CD14-positive monocyte (primary cell): ENCODE results near the gene SOCS1. TPM values are rescaled to one million over a fixed set of nuclear protein-coding genes. Genes with fewer than 3 reads are reported as not detected.
"Not testable (repeated sequence)": the region's sequence is repeated elsewhere in the genome, so short reads cannot be mapped to it uniquely, and the experiment has no call there.

Experiments used
- DNase-seq, 3 donors: peaks; one replicate each; pipeline ENCODE4 v3.0.0-alpha.2; 2011 to 2022
- H2AFZ ChIP-seq: 2 replicates; pipeline ENCODE4 v1.6.0; 2012; ENCODE audit warnings: mild to moderate bottlenecking, low read depth, low read length, inconsistent platforms; ENCODE audit not compliant: insufficient read depth, poor library complexity, severe bottlenecking
- H3K27ac ChIP-seq, 2 donors: 1 replicate in 1 of 2; 2 replicates in 1 of 2; pipeline ENCODE4 v1.5.1; 2012 to 2013; ENCODE audit warnings: low read length in 2 of 2, control low read depth in 1 of 2, inconsistent platforms in 1 of 2, low read depth in 1 of 2, mild to moderate bottlenecking in 1 of 2
- H3K27me3 ChIP-seq, 2 donors: one replicate each; pipeline versions ENCODE4 v1.6.0 to v1.6.1; 2011 to 2013; ENCODE audit warnings: low read length in 2 of 2; ENCODE audit not compliant: control insufficient read depth in 2 of 2, insufficient read depth in 2 of 2
- H3K36me3 ChIP-seq, 2 donors: replicated peaks in 1 of 2; 1 replicate in 1 of 2; 2 replicates in 1 of 2; pipeline versions ENCODE4 v1.5.1 to v1.6.1; 2012 to 2013; ENCODE audit warnings: low read length in 2 of 2, control low read depth in 1 of 2, inconsistent platforms in 1 of 2, mild to moderate bottlenecking in 1 of 2; ENCODE audit not compliant: insufficient read depth in 2 of 2, control insufficient read depth in 1 of 2
- H3K4me1 ChIP-seq, 2 donors: 1 replicate in 1 of 2; 2 replicates in 1 of 2; pipeline versions ENCODE4 v1.5.1 to v1.6.1; 2012 to 2013; ENCODE audit warnings: low read length in 2 of 2, control low read depth in 1 of 2, inconsistent platforms in 1 of 2, mild to moderate bottlenecking in 1 of 2, moderate library complexity in 1 of 2; ENCODE audit not compliant: insufficient read depth in 2 of 2, control insufficient read depth in 1 of 2
- H3K4me2 ChIP-seq: replicated peaks from 2 replicates; pipeline ENCODE3; 2012; ENCODE audit warnings: low read length, moderate library complexity, mild to moderate bottlenecking; ENCODE audit not compliant: poor library complexity, severe bottlenecking; ENCODE audit errors: extremely low read depth
- H3K4me3 ChIP-seq, 3 experiments: fragments of 200-600 bp in 1 of 3; sonication (generic) in 1 of 3; replicated peaks in 1 of 3; 1 replicate in 2 of 3; 2 replicates in 1 of 3; pipeline ENCODE4 v1.5.1; 2011 to 2013; ENCODE audit warnings: low read length in 3 of 3, mild to moderate bottlenecking in 3 of 3, control low read depth in 2 of 3, low read depth in 2 of 3, inconsistent platforms in 1 of 3, moderate library complexity in 1 of 3
- H3K79me2 ChIP-seq: 2 replicates; pipeline ENCODE4 v1.6.0; 2012; ENCODE audit warnings: mild to moderate bottlenecking, control low read depth, inconsistent platforms, low read length, moderate library complexity; ENCODE audit not compliant: insufficient read depth
- H3K9ac ChIP-seq: 2 replicates; pipeline ENCODE4 v1.6.0; 2017; ENCODE audit warnings: low read length, mild to moderate bottlenecking; ENCODE audit not compliant: insufficient read depth, poor library complexity, severe bottlenecking
- H3K9me3 ChIP-seq, 2 donors: replicated peaks in 1 of 2; 1 replicate in 1 of 2; 2 replicates in 1 of 2; pipeline versions ENCODE4 v1.5.1 to v1.6.1; 2012 to 2013; ENCODE audit warnings: low read length in 2 of 2, control low read depth in 1 of 2; ENCODE audit not compliant: control insufficient read depth in 1 of 2, insufficient read depth in 1 of 2
- H4K20me1 ChIP-seq: 2 replicates; pipeline ENCODE4 v1.6.0; 2012; ENCODE audit warnings: mild to moderate bottlenecking, low read length, control low read depth, moderate library complexity; ENCODE audit not compliant: insufficient read depth
- H3K27ac Mint-ChIP-seq, 7 donors: one replicate each; pipeline ENCODE4 v1.8.0; 2020; ENCODE audit warnings: mild to moderate bottlenecking in 7 of 7, mixed read lengths in 7 of 7, moderate library complexity in 6 of 7, inconsistent platforms in 2 of 7
- H3K27me3 Mint-ChIP-seq, 3 donors: one replicate each; pipeline ENCODE4 v1.8.0; 2021 to 2022; ENCODE audit warnings: low read depth in 3 of 3, mild to moderate bottlenecking in 3 of 3, mixed read lengths in 3 of 3, moderate library complexity in 3 of 3, inconsistent platforms in 1 of 3
- H3K36me3 Mint-ChIP-seq, 2 donors: one replicate each; pipeline ENCODE4 v1.8.0; 2020; ENCODE audit warnings: mixed read lengths in 2 of 2, inconsistent platforms in 1 of 2, mild to moderate bottlenecking in 1 of 2
- H3K4me1 Mint-ChIP-seq: one replicate; pipeline ENCODE4 v1.8.0; 2020; ENCODE audit warnings: mild to moderate bottlenecking, mixed read lengths
- H3K4me3 Mint-ChIP-seq, 2 donors: one replicate each; pipeline ENCODE4 v1.8.0; 2020; ENCODE audit warnings: mild to moderate bottlenecking in 2 of 2, mixed read lengths in 2 of 2, moderate library complexity in 1 of 2
- H3K9me3 Mint-ChIP-seq, 7 donors: one replicate each; pipeline ENCODE4 v1.8.0; 2020 to 2022; ENCODE audit warnings: mixed read lengths in 7 of 7, mild to moderate bottlenecking in 6 of 7, moderate library complexity in 6 of 7, inconsistent platforms in 2 of 7
- CTCF ChIP-seq: fragments of 200-600 bp; IDR thresholded peaks from one replicate; pipeline ENCODE4 v1.8.0; 2022; ENCODE audit warnings: antibody characterized with exemption, mild to moderate bottlenecking
- WGBS: methylation state at CpG from one replicate; pipeline ENCODE4 v1.1.5; 2013; ENCODE audit warnings: missing lambda C conversion rate; ENCODE audit not compliant: insufficient coverage; 5-methylcytosine and 5-hydroxymethylcytosine counted together
- intact Hi-C, 2 donors: fragments of 100-400 bp; cut with micrococcal nuclease; formaldehyde crosslinking; loops; one replicate each; pipeline versions ENCODE4 v1.15.0 to v1.15.1; 2023
- polyA plus RNA-seq, 3 donors: library from polyadenylated mRNA; depleted of rRNA in 1 of 3; unstranded in 2 of 3; stranded (reverse) in 1 of 3; fragments of 300-500 nt in 2 of 3; fragments of >200 nt in 1 of 3; fragmentation: Illumina TruSeq in 2 of 3; gene quantifications; 1 replicate in 2 of 3; 2 replicates in 1 of 3; pipeline ENCODE4 v1.2.3, GENCODE V29; 2012 to 2021

The SOCS1 gene
- polyA plus RNA-seq, 3 donors = 0.13 to 2.3 (median 0.35) TPM

DNA sequence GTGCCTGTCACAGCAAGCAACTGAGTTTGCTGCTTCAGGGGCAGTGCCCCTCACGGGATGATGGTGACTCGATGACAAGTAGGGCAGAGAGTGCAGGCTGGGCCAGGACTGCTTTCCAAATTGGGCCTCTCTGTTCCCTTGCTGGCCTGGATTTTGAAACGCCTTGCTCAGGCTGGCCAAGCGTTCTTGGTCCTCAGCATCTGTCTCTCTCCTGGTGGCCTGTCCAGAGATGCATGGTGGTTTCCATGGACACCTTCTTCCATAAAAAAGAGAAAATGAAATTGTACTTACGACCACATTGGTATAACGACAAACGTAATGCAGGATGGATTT, 44.5 kb upstream of the SOCS1 start:
- H3K9ac ChIP-seq = no peak overlapping the region
- H3K36me3 Mint-ChIP-seq = no peaks in the 10 kb centered on the region
- intact Hi-C loops = no loop called here
- peaks cover 11 to 34% (median 29%) of the 10 kb centered on the region in 3 donors for H3K27me3 Mint-ChIP-seq
- no peaks in the 10 kb centered on the region for H3K36me3 ChIP-seq
- no peak overlapping the region for H3K27ac ChIP-seq
- peaks cover 0 to 2% (median 0%) of the 10 kb centered on the region in 7 donors for H3K9me3 Mint-ChIP-seq
- no peaks in the 10 kb centered on the region for H3K9me3 ChIP-seq
- peaks cover 21 to 25% of the 10 kb centered on the region in 2 donors for H3K4me1 ChIP-seq
- peaks cover 29% of the 10 kb centered on the region for H3K4me1 Mint-ChIP-seq
- WGBS = 95% methylated on average over 5 of the region's 7 CpGs
- H3K4me3 Mint-ChIP-seq = no peak overlapping the region
- H4K20me1 ChIP-seq = no peaks in the 10 kb centered on the region
- no peak overlapping the region for H3K27ac Mint-ChIP-seq
- no peaks in the 10 kb centered on the region for H3K79me2 ChIP-seq
- no peak overlapping the region for H3K4me2 ChIP-seq
- DNase-seq = no peak
- TF ChIP-seq CTCF = no peak
- no peak overlapping the region for H2AFZ ChIP-seq
- no peak overlapping the region for H3K4me3 ChIP-seq
- H3K27me3 ChIP-seq = peaks cover 0 to 6% of the 10 kb centered on the region in 2 donors

DNA sequence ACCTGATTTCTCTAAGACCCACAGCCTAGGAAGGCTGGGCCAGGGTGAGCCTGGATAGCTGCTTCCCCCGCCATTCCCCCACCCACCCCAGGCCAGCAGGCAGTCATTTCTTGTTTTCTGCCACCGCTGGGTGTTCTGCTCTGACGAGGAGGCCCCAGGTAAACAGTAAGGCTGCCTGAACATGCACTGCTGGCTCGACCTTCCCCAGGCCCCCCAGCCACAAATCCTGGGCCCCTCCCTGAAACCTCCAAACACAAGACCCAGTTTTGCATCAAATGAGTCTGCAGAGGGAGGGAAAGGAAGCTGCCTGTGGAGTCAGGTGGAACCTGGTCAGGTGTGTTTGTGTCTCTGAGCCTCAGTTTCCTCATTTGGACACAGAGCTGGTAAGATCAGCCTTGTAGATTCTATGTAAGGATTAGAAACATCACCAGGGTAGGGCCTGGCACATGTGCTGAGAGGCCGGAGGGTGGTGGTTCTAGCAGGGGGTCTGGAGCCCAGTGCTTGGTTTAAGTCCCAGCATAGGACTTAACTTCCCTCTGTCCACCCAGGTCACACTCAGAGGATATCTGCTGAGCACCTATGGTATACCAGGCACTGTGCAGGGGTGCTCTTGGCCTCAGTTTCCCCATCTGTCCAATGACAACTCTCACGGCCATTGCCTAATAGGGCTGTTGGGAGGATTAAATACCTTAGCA, 44.0 kb upstream of the SOCS1 start:
- H3K4me2 ChIP-seq = no peak overlapping the region
- no peak overlapping the region for H3K9ac ChIP-seq
- no peak overlapping the region for H3K27ac ChIP-seq

DNA sequence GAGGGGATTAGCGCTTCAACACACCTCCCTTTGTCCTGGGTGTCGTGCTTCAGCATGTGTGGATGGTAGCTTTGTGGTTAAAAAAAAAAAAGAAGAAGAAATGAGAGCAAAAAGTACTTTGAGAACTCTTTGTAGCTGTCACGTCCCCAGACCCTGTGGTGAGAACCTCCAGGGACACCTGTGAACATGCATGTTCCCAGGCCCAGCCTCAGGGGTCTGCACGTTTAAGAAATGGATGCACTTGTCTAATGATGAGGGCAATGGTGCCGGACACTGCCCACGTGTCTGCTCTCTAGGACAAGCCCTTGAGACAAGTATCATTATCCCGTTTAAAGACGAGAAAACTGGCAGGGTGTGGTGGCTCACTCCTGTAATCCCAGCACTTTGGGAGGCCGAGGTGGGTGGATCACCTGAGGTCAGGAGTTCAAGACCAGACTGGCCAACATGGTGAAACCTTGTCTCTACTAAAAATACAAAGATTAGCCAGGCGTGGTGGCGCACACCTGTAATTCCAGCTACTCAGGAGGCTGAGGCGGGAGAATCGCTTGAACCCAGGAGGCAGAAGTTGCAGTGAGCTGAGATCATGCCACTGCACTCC, 43.0 kb upstream of the SOCS1 start:
- not testable (repeated sequence) for H3K27ac ChIP-seq, H3K4me3 ChIP-seq, H3K79me2 ChIP-seq, DNase-seq, H3K9me3 Mint-ChIP-seq, H3K9me3 ChIP-seq, H4K20me1 ChIP-seq, H3K36me3 ChIP-seq, H2AFZ ChIP-seq, H3K27ac Mint-ChIP-seq, H3K36me3 Mint-ChIP-seq, H3K27me3 ChIP-seq, H3K9ac ChIP-seq, H3K4me2 ChIP-seq
- 65% methylated on average over 6 of the region's 13 CpGs for WGBS
- intact Hi-C loops = loop anchor here in 1 of 2 donors (5.0 kb wide), 1 partner anchor 33 kb away; no protein-coding TSS in a partner anchor
- Mint-ChIP-seq H3K27me3 (peaks cover 13 to 39% (median 33%) of the 10 kb centered on the region in 3 donors), H3K4me1 (peaks cover 22% of the 10 kb centered on the region), H3K4me3 (peak overlapping the region in 1 of 2 donors; percentile 64)
- H3K4me1 ChIP-seq = peaks cover 12 to 15% of the 10 kb centered on the region in 2 donors

More for the DNA sequence above, 44.0 kb upstream of the SOCS1 start:
- H3K36me3 Mint-ChIP-seq = no peaks in the 10 kb centered on the region
- peaks cover 0 to 2% (median 0%) of the 10 kb centered on the region in 7 donors for H3K9me3 Mint-ChIP-seq
- Histone ChIP-seq H3K9me3 (no peaks in the 10 kb centered on the region), H3K79me2 (no peaks in the 10 kb centered on the region), H3K4me3 (no peak overlapping the region), H2AFZ (no peak overlapping the region), H4K20me1 (no peaks in the 10 kb centered on the region), H3K36me3 (no peaks in the 10 kb centered on the region), H3K27me3 (peaks cover 0 to 6% of the 10 kb centered on the region in 2 donors), H3K4me1 (peaks cover 16 to 19% of the 10 kb centered on the region in 2 donors)
- peaks cover 11 to 38% (median 32%) of the 10 kb centered on the region in 3 donors for H3K27me3 Mint-ChIP-seq
- DNase-seq = no peak
- H3K27ac Mint-ChIP-seq = no peak overlapping the region
- intact Hi-C loops = loop anchor here in 1 of 2 donors (5.0 kb wide), 1 partner anchor 32 kb away; no protein-coding TSS in a partner anchor
- 86% methylated on average over 2 of the region's 6 CpGs for WGBS
- H3K4me1 Mint-ChIP-seq = peaks cover 25% of the 10 kb centered on the region
- H3K4me3 Mint-ChIP-seq = no peak overlapping the region
- TF ChIP-seq CTCF = no peak
